ENCODE results near the gene SMYD3.

SMYD3 gene

GRCh38 chr1:246294263-246294662 is 212.8 kb downstream of the SMYD3 start:
- Histone ChIP-seq H2AFZ (ENCODE audit: low read length) (no peak overlapping the region), H3K4me3 (ENCODE audit: low read length) (no peak overlapping the region), H3K79me2 (ENCODE audit: low read length) (no peaks in the 10 kb centered on the region), H4K20me1 (ENCODE audit: insufficient read depth, low read length) (no peaks in the 10 kb centered on the region), H3K9ac (ENCODE audit: low read length) (no peak overlapping the region), H3K9me3 (replicated peaks; ENCODE audit: insufficient read depth, low read length) (no peaks in the 10 kb centered on the region), H3F3A (ENCODE audit: insufficient read depth, low read length) (no peaks in the 10 kb centered on the region), H3K4me2 (ENCODE audit: low read depth, low read length) (no peak overlapping the region), H3K4me1 (ENCODE audit: low read length) (no peaks in the 10 kb centered on the region), H3K9me2 (replicated peaks; ENCODE audit: insufficient read depth, low read length) (no peaks in the 10 kb centered on the region), H3K27me3 (replicated peaks; ENCODE audit: insufficient read depth, low read length) (no peaks in the 10 kb centered on the region), H3K27ac (ENCODE audit: low read length) (no peak overlapping the region), H3K36me3 (replicated peaks; ENCODE audit: insufficient read depth, low read length) (no peaks in the 10 kb centered on the region)
- no peak for DNase-seq
- TF ChIP-seq EZH2 (optimal IDR thresholded peaks at IDR 0.05; ENCODE audit: low read depth, low read length): no peak
- TF ChIP-seq, protein P1, sequence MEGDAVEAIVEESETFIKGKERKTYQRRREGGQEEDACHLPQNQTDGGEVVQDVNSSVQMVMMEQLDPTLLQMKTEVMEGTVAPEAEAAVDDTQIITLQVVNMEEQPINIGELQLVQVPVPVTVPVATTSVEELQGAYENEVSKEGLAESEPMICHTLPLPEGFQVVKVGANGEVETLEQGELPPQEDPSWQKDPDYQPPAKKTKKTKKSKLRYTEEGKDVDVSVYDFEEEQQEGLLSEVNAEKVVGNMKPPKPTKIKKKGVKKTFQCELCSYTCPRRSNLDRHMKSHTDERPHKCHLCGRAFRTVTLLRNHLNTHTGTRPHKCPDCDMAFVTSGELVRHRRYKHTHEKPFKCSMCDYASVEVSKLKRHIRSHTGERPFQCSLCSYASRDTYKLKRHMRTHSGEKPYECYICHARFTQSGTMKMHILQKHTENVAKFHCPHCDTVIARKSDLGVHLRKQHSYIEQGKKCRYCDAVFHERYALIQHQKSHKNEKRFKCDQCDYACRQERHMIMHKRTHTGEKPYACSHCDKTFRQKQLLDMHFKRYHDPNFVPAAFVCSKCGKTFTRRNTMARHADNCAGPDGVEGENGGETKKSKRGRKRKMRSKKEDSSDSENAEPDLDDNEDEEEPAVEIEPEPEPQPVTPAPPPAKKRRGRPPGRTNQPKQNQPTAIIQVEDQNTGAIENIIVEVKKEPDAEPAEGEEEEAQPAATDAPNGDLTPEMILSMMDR (IDR thresholded peaks at IDR 0.05; ENCODE audit: low read length): no peak
- TF ChIP-seq EZH2phosphoT487 (IDR thresholded peaks at IDR 0.05; ENCODE audit: low read length): no peak

DNA sequence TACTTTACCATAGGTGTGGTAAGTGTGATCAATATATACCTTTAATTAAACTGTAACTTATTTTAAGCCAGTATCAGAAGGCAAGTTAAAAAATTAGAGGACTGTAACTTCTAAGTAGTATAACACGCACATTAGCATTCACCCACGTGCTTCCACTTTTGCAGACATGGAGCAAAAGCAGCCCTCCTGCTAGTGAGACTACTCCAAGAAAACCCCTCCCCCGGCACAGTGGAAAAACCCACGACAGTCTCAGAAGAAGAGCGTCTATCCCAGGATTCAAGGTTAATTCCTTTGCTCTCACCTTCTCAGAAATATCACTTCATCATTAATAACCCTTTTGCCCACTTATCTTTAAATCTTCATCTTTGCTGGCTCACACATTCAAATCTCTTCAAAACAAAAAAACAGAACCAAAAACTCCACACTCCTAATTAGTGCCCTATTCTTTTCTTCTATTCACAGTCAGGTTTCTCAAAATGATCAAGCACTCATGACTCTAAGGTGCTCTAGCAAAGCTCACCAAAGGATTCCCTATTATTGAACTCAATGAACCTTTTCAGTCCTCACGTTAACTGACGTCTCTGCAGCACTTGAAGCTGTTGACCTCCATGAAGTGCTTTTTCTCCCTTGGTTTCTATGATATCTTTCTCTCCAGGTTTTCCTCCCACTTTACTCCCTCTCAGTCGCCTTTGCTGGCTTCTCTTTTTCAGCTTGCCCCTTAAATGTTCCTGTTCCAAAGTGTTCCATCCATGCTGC is 213.5 kb downstream of the SMYD3 start:
- Histone ChIP-seq H3K9me2 (replicated peaks; ENCODE audit: insufficient read depth, low read length) (no peaks in the 10 kb centered on the region), H3K4me3 (ENCODE audit: low read length) (no peak overlapping the region), H3K9me3 (replicated peaks; ENCODE audit: insufficient read depth, low read length) (no peaks in the 10 kb centered on the region), H3F3A (ENCODE audit: insufficient read depth, low read length) (no peaks in the 10 kb centered on the region), H2AFZ (ENCODE audit: low read length) (no peak overlapping the region), H4K20me1 (ENCODE audit: insufficient read depth, low read length) (no peaks in the 10 kb centered on the region), H3K4me2 (ENCODE audit: low read depth, low read length) (no peak overlapping the region), H3K36me3 (replicated peaks; ENCODE audit: insufficient read depth, low read length) (no peaks in the 10 kb centered on the region), H3K27ac (ENCODE audit: low read length) (no peak overlapping the region), H3K79me2 (ENCODE audit: low read length) (no peaks in the 10 kb centered on the region), H3K27me3 (replicated peaks; ENCODE audit: insufficient read depth, low read length) (no peaks in the 10 kb centered on the region), H3K9ac (ENCODE audit: low read length) (no peak overlapping the region), H3K4me1 (ENCODE audit: low read length) (no peaks in the 10 kb centered on the region)
- TF ChIP-seq, protein P1 (IDR thresholded peaks at IDR 0.05; ENCODE audit: low read length): no peak
- no peak for DNase-seq

GRCh38 chr1:246292571-246292970 is 214.5 kb downstream of the SMYD3 start:
- Histone ChIP-seq H3K4me1 (ENCODE audit: low read length) (no peaks in the 10 kb centered on the region), H2AFZ (ENCODE audit: low read length) (no peak overlapping the region), H3K27me3 (replicated peaks; ENCODE audit: insufficient read depth, low read length) (no peaks in the 10 kb centered on the region), H3K9me3 (replicated peaks; ENCODE audit: insufficient read depth, low read length) (no peaks in the 10 kb centered on the region), H3K4me2 (ENCODE audit: low read depth, low read length) (no peak overlapping the region), H3K27ac (ENCODE audit: low read length) (no peak overlapping the region), H4K20me1 (ENCODE audit: insufficient read depth, low read length) (no peaks in the 10 kb centered on the region), H3K79me2 (ENCODE audit: low read length) (no peaks in the 10 kb centered on the region), H3K9ac (ENCODE audit: low read length) (no peak overlapping the region), H3F3A (ENCODE audit: insufficient read depth, low read length) (no peaks in the 10 kb centered on the region), H3K36me3 (replicated peaks; ENCODE audit: insufficient read depth, low read length) (no peaks in the 10 kb centered on the region), H3K4me3 (ENCODE audit: low read length) (no peak overlapping the region), H3K9me2 (replicated peaks; ENCODE audit: insufficient read depth, low read length) (no peaks in the 10 kb centered on the region)
- no peak for DNase-seq
- TF ChIP-seq EZH2 (optimal IDR thresholded peaks at IDR 0.05; ENCODE audit: low read depth, low read length): no peak
- TF ChIP-seq, protein P1 (IDR thresholded peaks at IDR 0.05; ENCODE audit: low read length): no peak
- no peak for TF ChIP-seq EZH2phosphoT487 (IDR thresholded peaks at IDR 0.05; ENCODE audit: low read length)
